Measurements from ENCODE around the gene CALR3. TPM values are rescaled to one million over a fixed set of nuclear protein-coding genes. Genes with fewer than 3 reads are reported as not detected.
A peak's percentile ranks its signal among the peaks of the same experiment; 100 is the strongest.

Gene CALR3
- total RNA-seq, 1 donor from 2014 or later: not detected

GRCh38 chr19:16435999-16436650 lies 59.8 kb downstream of the CALR3 start:
- Histone ChIP-seq H3K27ac (peak overlapping the region; percentile 39), H3K4me1 (peaks cover 19% of the 10 kb centered on the region), H3K27me3 (no peaks in the 10 kb centered on the region), H3K36me3 (peaks cover 58% of the 10 kb centered on the region), H3K4me3 (no peak overlapping the region), H3K9me3 (no peaks in the 10 kb centered on the region)
- no peak for DNase-seq
- intact Hi-C loops (cut with DNase I): no loop called here
- no peak for TF ChIP-seq CTCF (IDR thresholded peaks at IDR 0.05)
- ATAC-seq: peak; percentile 39

DNA sequence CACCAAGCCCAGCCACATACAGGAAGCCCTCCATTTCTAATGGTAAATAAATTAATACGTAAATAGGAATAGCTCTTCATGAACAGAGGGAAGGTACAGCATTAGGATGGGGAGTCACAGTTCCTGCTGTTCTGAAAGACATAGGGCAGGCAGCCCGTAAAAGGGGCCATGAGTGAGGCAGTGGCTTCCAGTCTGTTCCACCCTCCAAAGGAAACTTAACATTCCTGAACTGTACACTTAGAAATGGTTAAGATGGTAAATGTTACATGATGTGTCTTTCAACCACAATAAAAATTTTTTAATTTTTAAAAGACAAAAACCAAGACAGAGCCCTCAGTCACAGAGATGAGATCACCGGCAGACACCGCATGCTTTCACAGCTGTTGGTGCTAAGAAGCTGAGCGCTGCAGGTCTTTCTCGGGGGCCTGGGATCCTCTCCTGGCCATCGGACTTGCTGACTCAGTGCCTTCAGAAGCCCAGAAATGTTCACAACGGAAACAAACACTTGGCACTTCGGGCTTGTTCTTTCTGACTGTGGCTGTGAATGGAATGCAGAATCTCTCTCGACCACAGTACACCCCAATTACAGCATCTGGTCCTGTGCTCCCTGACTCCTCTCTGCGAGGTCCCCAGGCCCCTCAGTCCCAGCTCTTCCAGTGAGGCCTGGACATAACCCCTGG lies 60.6 kb downstream of the CALR3 start:
- peak overlapping the region; percentile 39 for H3K27ac ChIP-seq
- ATAC-seq (peak; percentile 43), DNase-seq (no peak)
- H3K27me3 ChIP-seq: no peaks in the 10 kb centered on the region
- no peak overlapping the region for H3K4me3 ChIP-seq
- peaks cover 58% of the 10 kb centered on the region for H3K36me3 ChIP-seq
- peaks cover 19% of the 10 kb centered on the region for H3K4me1 ChIP-seq
- TF ChIP-seq CTCF (IDR thresholded peaks at IDR 0.05): no peak
- no peaks in the 10 kb centered on the region for H3K9me3 ChIP-seq
- intact Hi-C loops (cut with DNase I): no loop called here

GRCh38 chr19:16433986-16434385 lies 62.0 kb downstream of the CALR3 start:
- H3K4me3 ChIP-seq: no peak overlapping the region
- H3K27me3 ChIP-seq: no peaks in the 10 kb centered on the region
- peaks cover 63% of the 10 kb centered on the region for H3K36me3 ChIP-seq
- no peak overlapping the region for H3K27ac ChIP-seq
- H3K4me1 ChIP-seq: peaks cover 21% of the 10 kb centered on the region
- DNase-seq (no peak), ATAC-seq (peak; percentile 12)
- intact Hi-C loops (cut with DNase I): no loop called here
- no peaks in the 10 kb centered on the region for H3K9me3 ChIP-seq
- TF ChIP-seq CTCF (IDR thresholded peaks at IDR 0.05): no peak

GRCh38 chr19:16429759-16430091 lies 66.2 kb downstream of the CALR3 start:
- no peaks in the 10 kb centered on the region for H3K9me3 ChIP-seq
- peaks cover 4% of the 10 kb centered on the region for H3K4me1 ChIP-seq
- ATAC-seq (peak; percentile 54), DNase-seq (no peak)
- H3K27me3 ChIP-seq: no peaks in the 10 kb centered on the region
- no peak for TF ChIP-seq CTCF (IDR thresholded peaks at IDR 0.05)
- intact Hi-C loops (cut with DNase I): no loop called here
- no peak overlapping the region for H3K4me3 ChIP-seq
- peaks cover 73% of the 10 kb centered on the region for H3K36me3 ChIP-seq
- H3K27ac ChIP-seq: no peak overlapping the region

DNA sequence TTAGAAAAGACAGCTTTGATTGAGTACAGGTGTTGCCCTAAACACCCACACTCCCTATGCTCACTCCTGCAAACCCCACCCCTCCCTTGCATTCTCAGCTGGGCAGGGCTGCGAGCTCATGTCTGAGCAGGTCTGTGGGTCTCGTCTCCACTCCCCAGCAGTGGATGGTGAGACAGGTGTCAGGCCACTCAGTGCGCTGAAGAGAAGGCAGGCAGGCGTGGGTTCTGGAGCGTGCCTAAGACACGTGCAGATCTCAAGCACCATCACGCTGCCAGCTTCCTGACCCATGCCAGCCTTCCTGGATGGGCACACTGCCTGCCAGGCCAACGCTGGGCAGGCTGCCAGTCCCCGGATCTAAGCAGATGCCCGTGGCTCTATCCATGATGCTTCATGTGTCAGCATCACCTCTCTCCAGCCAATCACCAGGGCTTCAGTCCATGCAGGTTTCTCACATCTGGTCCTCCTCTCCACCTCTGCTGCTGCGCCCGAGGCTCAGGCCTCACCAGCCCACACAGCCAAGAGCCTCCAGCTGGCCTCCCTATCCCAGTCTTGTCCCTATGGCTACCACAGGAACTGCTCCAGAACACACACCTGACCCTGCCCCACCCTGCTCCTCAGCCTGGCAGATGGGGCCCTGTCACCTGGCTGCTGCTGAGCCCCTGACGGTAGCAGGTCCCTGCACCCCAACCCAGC lies 66.8 kb downstream of the CALR3 start:
- Histone ChIP-seq H3K36me3 (peaks cover 73% of the 10 kb centered on the region), H3K9me3 (no peaks in the 10 kb centered on the region), H3K4me3 (no peak overlapping the region), H3K27me3 (no peaks in the 10 kb centered on the region), H3K4me1 (peaks cover 4% of the 10 kb centered on the region), H3K27ac (no peak overlapping the region)
- DNase-seq (peak; percentile 84), ATAC-seq (peak; percentile 80)
- TF ChIP-seq CTCF (IDR thresholded peaks at IDR 0.05): no peak
- intact Hi-C loops (cut with DNase I): no loop called here

Other genes with a start within 250 kb of the CALR3 start
- 198 TPM for gene KLF2, start 171.3 kb downstream of the CALR3 start, total RNA-seq
- gene EPS15L1, start 24.2 kb downstream of the CALR3 start, total RNA-seq: 42.8 TPM
- 6.7 TPM for gene C19orf44, start 227 bp upstream of the CALR3 start, total RNA-seq
- 41.9 TPM for gene CHERP, start 46.3 kb upstream of the CALR3 start, total RNA-seq
- gene SLC35E1, start 76.2 kb upstream of the CALR3 start, total RNA-seq: 51.2 TPM
- 13.4 TPM for gene MED26, start 132.0 kb upstream of the CALR3 start, total RNA-seq
- gene SMIM7, start 164.0 kb upstream of the CALR3 start, total RNA-seq: 76.7 TPM
- gene TMEM38A, start 165.0 kb upstream of the CALR3 start, total RNA-seq: 5.1 TPM
- 0.09 TPM for gene NWD1, start 223.7 kb upstream of the CALR3 start, total RNA-seq

Data from upper lobe of right lung (tissue), 1 donor.